ENCODE measurements around the gene TRPM1.
A peak's percentile ranks its signal among the peaks of the same experiment; 100 is the strongest.

The TRPM1 gene

DNA sequence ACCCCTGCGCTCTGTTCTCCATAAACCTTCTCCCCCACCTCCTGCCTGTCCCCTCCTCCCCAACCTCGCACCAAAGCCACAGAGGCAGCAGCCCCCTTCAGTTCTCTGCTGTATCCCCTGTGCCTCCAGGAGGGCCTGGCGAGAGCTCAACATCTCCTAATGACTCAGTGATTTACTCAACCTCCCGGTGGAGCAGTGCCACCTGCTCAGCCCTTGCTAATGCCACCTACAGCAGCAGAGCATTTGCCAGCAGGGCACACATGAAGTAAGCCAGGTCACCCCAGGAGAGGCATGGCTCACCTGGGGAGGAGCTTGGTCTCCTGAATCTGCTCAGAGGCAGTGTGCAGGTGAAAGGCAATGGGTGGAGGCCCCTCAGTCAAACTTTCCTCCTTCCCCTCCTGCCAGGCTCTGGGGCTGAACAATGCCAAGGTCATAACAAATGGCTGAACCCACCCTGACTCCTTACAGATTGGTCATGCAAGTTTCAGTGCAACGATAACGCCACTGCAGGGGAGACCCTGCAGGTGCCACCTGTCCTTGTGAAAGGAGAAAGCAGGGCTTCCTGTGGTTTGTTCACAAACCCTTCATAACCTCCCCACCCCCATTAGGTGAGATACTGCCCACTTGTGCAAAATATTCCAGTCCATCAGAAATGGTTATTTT, 19.8 kb downstream of the TRPM1 start:
- DNase-seq: no peak

DNA sequence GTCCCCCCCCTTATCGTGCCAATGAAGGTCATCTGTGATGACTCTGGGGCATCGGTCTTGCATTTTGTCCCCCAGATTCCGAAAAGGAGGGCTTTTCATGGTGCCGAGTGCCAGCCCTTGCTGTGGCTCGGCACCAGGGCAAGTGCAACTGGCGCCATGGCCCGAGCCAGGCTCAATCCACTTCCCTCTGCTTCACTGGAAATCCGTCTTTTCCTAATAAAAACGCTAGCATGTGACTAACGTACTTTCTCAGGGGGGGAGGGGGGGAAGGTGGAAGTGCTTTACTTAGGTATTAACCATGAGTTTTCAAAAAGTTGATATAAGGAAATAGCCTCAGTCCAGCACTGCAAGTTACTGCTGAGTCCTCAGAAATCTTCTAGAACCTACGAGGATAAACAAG, 20.5 kb downstream of the TRPM1 start:
- DNase-seq: no peak

DNA sequence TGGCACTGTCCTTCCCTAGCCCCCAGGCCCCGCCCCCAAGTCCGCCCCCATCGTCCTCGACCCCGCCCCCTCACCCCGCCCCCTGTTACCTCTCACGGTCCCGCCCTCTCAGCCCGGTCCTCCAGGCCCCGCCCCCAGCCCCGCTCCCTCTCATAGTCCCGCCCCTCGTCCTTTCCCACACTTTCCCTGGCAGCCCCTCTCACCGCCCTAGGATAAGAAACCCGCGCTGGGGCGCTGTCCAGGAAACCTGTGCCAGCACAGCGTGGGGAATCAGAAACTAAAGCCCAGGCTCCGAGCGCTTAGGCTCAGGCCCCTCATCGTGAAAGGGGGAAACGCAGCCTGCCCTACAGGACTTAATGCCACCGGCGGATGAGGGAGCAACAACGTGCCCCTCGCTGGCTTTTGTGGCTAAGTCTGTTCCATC, 20.9 kb downstream of the TRPM1 start:
- DNase-seq: peak; percentile 46

DNA sequence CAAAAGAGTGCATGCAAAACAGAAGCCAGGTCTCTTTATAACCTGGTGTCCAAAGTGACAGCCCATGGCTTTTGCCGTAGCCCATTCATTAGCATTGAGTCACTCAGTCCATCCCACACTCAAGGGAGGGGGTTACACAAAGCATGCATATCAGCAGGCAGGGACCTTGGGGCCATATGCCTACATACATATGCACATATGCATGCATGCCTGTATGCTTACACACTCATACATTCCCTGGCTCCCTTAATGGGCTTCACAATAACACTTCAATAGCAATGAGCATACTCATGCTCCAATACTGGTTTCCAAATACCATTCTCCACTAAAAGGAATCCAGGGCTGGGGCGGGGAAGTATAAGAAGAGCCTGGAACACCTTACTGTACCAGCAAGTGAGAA, 22.0 kb downstream of the TRPM1 start:
- no peak for DNase-seq

DNA sequence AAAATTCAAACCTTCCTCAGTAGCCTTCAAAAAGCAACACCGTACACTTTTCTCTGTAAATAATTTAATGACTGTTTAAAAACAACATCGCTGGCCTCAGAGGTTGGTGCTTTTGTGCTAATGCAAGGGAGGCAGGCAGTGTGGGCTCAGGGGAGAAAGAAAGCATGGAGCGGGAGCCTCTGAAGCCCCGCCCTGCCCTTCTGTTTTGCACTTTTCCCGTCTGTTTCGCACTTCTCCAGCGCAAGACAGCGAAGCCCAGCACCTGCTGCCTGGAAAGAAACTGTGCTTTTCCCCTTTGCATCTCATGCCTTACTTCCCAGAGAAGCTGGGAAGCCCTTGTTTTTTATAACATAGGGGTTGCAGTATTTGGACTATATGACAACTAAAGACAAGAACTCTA, 23.1 kb downstream of the TRPM1 start:
- DNase-seq: no peak

DNA sequence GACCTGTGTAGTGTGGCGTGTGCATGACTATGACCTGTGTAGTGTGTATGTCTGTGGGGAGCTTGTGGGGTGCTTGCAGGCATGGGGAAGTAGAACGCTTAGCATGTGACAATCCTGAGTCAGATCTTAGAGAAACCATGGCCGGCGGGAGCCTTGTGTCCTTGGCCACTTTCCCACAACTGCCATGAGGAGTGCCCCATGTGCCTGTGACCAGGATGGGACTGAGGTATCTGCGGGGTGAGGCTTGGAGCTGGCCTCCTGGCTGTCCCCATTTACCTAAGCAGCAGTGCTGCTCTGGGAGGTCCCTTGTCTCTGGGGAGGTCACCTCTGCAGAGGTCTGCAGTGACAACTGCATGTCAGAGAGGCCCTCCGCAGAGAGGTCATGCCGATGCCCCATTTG, 23.6 kb downstream of the TRPM1 start:
- DNase-seq: no peak

DNA sequence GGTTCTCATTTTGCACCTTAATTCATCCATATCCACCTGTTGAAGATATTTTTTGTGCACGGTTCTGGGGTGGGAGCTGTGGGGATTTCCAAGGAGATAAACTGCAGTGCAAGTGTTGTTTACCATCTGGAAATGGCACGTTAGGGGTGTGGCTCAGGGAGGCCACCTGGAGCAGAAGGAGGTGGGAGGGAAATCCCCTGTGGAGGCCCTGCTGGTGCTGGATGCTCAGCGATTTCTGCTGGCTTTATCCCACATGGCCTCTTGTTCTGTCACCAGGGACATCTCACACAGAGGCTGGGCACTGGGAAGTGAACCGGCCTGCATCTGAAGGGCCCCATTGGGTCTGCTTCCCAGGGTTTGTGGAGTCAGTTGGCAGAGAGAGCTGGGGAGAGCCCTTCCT, 24.3 kb downstream of the TRPM1 start:
- no peak for DNase-seq

DNA sequence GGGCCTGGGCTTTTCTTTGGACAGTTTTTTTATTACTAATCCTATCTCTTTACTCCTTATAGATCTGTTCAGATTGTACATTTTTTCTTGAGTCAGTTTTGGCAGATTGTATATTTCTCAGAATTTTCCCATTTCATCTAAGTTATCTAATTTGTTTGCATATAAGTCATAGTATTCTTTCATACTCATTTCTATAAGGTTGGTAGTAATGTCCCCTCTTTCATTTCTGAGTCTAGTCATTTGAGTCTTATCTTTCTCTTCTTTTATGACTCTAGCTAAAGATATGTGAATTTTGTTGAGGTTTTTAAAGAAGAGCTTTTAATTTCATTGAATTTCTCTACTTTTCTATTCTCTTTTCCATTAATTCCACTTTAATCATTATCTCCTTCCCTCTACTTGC, 27.2 kb downstream of the TRPM1 start:
- no peak for DNase-seq

DNA sequence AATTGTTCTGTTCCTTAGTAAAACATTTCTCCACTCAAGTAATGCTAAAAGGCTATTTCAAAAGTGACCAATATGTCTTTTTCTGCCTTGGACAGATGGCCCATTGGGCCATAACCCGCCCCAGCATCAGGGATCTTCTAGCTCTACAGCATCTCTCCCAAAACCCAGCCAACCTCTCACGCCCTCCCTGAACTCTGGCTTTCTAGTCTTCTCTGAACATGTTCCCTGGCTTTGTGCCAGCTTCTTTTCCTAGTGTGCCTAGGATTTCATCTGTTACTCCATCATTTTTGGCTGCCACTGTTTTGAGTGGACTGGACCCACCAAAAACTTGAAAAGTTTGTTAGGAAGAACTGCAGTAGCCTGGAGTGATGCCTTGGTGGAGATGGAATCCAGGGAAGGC, 30.7 kb downstream of the TRPM1 start:
- no peak for DNase-seq

DNA sequence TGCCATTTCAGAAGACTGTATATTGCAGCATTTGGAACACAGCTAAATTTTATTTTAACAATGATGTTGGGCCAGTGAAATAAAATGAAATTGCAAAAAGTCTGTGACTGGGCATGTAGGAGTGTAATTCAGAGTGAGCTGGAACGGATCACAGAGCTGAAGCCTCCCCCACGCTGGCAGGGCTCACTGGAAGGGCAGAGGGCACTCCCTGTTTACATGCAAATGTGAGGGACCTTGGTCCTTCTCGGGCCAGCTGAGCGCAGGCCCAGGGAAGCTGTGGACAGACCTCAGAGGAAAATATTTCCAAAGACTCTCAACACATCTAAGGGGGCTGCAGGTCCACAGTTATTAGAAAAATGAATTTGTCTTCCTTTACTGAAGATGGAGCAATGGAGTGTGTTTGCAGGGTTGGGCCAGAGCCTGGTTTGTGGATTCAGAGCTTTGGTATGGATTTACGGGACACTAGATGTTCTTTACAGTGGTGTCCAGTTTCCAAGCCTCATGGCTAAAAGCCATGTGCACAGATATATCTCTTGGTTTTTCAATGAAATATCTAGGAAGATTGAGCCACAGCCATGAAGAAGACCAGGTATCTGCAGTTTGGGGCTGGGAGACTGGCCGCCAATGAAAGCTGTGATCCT, 32.0 kb downstream of the TRPM1 start:
- no peak for DNase-seq

DNA sequence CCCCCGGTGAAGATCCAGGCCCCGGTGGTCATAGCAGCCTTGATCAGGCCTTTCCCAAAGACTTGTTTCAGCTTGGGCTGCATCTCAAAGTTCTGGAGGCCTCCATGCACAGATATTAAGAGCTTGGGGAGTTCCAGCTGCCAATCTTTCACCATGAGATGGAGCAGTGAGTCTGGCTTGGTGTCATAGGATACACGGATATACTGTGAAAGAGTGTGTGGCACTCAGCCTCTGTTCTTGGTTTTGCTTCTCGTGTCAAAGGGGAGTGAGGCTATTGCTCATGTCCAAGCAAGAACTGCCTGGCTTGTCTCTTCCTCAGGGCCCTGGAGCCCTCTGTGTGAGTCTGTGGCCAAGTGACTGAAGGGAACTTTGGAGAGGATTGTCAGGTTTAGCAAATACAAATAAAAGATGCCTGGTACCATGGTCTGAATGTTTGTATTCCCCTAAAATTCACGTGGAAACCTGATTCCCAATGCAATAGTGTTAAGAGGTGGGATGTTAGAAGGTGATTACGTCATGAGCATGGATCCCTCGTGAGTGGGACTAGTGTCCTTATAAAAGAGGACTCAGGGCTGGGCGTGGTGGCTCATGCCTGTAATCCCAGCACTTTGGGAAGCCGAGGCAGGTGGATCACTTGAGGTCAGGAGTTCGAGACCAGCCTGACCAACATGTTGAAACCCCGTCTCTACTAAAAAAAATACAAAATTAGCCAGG, 33.5 kb downstream of the TRPM1 start:
- DNase-seq: no peak

DNA sequence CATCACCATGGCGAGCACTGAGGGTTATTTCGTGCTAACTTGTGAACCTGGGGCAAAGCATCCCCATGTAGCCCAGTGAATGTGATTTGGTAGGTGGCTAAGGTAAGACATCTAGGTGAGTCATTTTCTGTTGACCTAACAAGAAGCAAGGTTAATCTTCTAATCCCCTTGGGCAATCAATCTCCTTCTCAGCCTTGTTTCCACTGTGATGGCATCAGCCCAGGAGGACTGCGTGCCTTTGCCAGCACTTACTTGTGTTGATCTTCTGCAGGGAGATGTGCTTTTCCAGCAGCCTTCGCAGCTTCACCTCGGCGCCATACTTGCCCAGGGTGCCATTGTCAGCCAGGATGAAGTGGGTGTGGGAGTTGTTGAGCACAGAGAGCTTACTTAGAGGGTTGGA, 35.7 kb downstream of the TRPM1 start:
- no peak for DNase-seq

DNA sequence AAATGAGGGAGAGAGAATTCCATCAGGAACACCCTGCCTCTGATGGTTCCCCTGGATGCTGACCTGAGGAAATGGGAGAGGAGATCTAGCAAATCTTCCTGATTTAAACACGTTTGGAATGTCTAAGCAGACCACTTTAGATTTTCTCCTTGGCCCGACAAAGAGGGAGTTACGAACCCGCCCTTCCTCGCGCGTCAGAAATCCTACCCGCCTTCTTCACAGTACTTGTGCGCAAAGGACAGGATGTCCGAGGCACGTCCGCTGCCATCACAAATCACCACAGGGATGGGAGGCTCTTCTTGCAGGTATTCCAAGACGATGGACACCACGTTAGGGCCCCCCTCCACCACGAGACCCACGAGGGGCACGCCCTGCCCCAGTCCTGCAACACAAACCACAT, 38.6 kb downstream of the TRPM1 start:
- no peak for DNase-seq

DNA sequence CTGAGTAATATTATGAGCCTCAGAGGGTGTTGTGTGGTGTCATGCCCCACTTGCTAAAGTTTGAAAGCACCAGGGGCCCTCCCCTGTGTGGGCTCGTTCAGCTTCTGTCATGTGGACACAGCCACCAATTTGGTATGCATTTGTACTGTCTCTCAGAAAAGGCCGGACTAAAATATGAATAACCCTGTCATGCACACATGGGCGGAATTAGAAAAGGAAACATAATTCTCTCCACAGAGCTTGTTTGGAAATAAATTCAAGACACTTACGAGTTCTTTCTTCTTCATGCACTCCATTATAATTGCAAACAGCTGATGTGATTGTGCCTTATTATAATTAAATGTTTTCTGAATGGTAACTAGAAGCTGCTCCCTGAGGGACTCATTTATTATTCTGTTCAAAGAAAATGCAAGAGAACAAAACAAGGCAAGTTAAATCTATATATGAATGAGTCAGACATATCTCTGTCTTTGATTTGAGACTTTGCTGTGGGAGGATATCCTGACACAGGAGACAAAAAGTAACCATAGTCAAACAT, 39.1 kb downstream of the TRPM1 start:
- DNase-seq: no peak

DNA sequence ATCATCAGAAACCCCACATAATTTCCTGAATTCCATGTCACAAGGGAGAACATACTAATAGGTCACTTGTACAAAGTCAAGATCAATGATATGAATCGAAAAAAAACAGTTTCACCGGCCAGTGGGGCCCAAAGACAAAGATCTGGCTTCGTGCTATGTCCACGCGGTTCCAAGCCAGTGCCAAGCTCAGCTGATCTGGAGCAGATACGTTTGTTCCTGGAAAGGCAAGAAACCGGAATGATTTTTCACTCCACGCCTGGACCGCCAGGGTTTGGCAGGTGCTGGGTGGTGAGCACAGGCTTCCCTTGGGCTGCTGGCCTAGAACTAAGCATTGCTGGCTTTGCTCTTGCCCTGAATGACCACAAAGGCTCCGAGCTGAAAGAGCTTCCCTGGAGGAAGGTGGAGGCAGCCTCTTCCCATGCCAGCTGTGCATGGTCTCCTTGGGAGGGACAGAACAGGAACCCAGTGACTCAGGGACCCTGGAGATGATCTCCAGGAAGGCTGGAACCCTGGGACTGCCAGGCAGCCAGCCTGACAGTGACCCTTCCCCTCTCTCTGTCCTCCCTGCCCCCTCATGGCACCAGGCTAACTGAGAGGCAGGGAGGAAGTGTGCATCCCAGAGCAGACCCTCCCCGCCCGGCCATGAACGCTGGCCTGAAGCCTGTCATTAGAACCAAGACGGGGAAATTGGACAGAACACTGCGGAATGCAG, 40.9 kb downstream of the TRPM1 start:
- no peak for DNase-seq

DNA sequence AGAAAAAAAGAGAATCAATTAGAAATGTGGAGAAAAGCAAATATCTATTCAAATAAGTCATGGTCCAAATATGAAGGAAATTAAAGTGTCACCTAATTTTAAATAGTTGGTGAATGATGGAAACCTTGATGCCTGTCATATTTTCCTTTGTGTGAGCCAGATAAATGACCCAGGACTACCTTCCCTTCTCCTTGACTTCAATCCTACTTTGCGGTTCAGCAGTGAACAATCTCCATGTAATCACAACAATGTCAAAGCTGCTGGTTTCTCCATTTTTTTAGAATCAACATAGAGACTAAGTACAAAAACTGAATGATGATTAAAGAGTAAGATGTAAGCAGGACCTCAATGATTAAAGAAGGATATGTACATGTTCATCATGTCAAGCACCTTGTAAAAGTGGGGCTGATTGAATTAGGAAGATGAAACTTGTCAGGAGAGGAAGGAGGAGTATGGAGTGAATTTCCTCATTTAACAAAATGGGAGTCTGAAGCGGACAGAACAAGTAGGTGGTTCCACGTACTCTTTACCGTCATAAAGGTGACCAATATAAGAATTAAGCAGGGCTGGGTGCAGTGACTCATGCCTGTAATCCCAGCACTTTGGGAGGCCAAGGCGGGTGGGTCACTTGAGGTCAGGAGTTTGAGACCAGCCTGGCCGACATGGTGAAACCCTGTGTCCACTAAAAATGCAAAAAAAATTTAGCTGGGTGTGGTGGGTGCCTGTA, 43.1 kb downstream of the TRPM1 start:
- DNase-seq: no peak

DNA sequence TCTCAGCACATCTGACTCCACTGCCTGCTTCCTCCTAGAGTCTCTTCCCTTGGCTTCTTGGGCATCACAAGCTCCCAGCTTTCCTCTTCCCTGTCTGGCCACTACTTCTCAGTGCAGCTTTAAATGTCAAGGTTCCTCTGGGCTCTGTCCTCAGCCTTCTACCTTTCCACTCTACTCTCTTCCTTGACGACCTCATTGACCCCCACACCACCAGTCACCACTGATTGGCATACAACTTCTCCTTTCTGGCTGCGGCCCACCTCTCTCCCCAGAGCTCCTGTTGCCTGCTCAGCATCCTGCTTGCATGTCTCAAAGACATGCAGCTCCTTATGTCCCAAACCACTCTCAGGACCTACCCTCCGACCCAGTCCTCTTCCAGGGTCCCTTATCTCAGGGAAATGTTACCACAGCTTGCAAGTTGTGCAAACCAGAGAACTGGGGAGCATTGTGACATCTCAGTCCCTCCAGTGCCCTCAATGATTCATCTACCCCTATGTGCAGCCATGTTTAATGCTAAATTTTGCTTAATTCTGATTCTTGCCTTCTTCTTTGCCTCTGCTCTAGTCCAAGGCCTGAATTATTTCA, 49.9 kb downstream of the TRPM1 start:
- peak; percentile 11 for DNase-seq

DNA sequence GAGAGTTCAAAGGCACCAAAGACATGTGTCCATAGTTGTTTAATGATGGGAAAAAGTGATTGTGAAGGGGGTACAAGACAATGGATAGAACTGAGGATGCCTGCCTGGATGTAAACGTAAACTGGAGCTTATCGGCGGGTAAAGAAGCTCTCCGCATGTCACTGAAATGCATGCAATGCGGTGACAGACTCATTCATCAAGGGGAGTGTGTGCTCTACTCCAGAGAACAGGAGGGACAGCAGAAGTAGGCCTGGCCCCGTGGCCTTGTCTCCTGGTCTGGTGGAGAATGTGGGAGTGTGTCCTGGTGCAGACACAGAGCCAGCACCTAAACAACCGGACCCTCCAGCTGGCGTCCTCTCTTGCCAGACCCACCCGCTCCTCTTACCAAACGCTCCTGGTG, 50.6 kb downstream of the TRPM1 start:
- no peak for DNase-seq

DNA sequence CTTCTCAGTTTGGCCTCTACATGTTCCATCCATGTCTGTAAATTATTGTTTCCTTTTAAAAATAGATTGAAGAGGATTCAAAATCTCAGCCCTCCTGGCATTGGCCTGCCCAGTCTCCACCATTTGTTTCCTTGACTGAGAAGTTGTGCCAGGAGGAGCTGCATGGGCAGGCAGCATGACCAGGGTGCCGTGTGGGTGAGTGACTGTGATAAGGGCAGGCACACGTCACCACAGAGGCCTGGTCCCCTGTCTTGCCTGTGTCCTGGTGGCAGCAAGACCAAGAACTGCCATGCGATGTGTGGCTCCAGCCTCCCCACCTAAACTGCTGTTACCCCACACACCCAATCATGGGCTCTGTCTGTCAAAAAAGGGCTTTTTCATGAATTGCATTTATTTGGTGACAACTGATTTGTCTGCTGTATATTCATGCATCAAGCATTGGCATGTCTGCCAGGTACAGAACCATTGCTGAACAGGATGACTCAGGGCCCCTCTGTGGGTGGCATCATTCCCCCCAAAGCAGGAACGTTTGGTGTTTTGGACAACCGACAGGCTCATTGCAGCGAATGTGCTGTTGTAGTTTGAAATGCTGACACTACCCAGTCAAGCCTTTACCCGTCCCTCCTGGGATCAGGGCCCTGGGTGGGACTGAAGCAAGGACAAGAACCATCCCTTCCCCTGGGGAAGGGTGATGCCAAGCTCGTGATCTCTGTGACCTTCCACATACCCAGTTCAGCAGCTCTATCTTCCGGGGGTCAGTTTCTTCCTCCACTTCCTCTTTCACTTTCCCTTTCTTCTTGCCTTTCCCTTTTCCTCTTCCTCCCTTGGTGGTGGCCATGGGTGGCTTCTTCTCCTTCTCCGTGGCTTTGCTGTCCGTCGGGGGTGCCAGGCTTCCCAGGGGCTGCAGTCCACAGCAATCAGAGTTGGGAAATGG, 51.6 kb downstream of the TRPM1 start:
- peak; percentile 64 for DNase-seq

DNA sequence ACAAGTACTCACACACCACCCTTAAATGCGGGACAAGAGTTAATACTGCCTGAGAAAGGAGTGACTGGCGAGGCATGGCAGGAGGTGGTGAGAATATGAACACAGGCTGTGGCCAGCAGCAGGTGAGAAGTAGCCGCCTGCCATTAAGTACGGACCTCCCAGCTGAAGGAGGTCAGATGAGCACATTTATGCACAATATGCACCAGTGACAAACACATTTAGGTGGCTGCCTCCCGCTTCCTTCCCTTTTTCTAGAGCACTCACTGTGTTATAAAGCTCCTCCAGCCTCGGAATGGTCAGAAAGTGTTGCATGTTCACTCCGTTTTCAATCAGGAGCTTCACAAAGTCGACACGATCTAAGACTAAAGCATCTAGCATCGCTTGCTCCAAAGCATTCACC, 52.4 kb downstream of the TRPM1 start:
- DNase-seq: peak; percentile 50

DNA sequence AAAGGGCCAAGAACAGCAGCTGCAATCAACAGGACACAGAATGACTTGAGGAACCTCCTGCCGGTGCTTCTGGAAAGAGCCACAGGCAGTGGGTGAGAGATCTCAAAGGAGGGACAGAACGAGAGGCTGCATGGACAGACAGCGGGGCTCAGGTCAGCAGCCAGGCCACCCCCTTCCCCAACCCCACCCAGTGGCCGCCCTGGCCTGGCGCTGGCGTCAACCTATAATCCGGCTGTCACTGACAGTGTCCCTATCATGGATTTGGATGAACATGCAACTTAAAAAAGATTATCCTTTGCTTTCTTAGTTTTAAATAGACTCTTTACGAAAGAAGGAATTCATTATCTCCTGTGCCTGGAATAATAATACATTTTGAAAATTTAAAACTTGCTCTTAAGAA, 54.1 kb downstream of the TRPM1 start:
- DNase-seq: no peak
